AG04449 (cell line): ENCODE data around the gene USP13.

Source experiments
- CTCF ChIA-PET: fragments of 350-600 bp; formaldehyde crosslinking; extraction: SDS; loops from one replicate; lab custom pipeline; 2021; ENCODE audit warnings: antibody characterized with exemption; lab: Yijun Ruan, JAX
- POLR2A ChIA-PET: fragments of 400-600, 350-600 bp; formaldehyde crosslinking; extraction: SDS; loops from one replicate; lab custom pipeline; 2020; ENCODE audit warnings: antibody characterized with exemption, inconsistent platforms; lab: Yijun Ruan, JAX
- DNase-seq: peaks from one replicate; pipeline ENCODE4 v3.0.0-alpha.2; 2010; ENCODE audit warnings: low read depth, low spot score
- H3K4me3 ChIP-seq: 2 replicates; pipeline ENCODE4 v1.5.1; 2011; ENCODE audit warnings: low read depth, mild to moderate bottlenecking, control low read depth, low read length
- CTCF ChIP-seq: IDR thresholded peaks from one replicate; pipeline ENCODE4 v1.5.1; 2011; ENCODE audit warnings: mild to moderate bottlenecking, moderate library complexity, low read length, control low read depth, inconsistent platforms; ENCODE audit not compliant: insufficient read depth; ENCODE audit errors: missing control alignments

Gene USP13

GRCh38 chr3:179732661-179733348 is 80.0 kb downstream of the USP13 start:
- no peak for TF ChIP-seq CTCF
- no peak for DNase-seq
- POLR2A ChIA-PET = no interaction called here
- CTCF ChIA-PET = interaction anchor here (2.9 kb wide), 1 partner anchor 18 kb away, joined by 14 read pairs; no protein-coding TSS in a partner anchor
- no peak overlapping the region for H3K4me3 ChIP-seq

- ChIA-PET POLR2A (no interaction called here), CTCF (interaction anchor here (1.0 to 2.9 kb wide), 2 partner anchors 17 to 34 kb away, joined by 3 to 14 read pairs; no protein-coding TSS in a partner anchor)
- no peak for TF ChIP-seq CTCF
- H3K4me3 ChIP-seq = no peak overlapping the region
- no peak for DNase-seq
Observed at GRCh38 chr3:179733797-179734196, 81.0 kb downstream of the USP13 start.

GRCh38 chr3:179734497-179735281 is 81.8 kb downstream of the USP13 start:
- no peak for TF ChIP-seq CTCF
- CTCF ChIA-PET = interaction anchor here (1.0 to 2.9 kb wide), 2 partner anchors 16 to 33 kb away, joined by 3 to 14 read pairs; no protein-coding TSS in a partner anchor
- H3K4me3 ChIP-seq = no peak overlapping the region
- POLR2A ChIA-PET = no interaction called here
- DNase-seq = no peak

- TF ChIP-seq CTCF = no peak
- ChIA-PET POLR2A (no interaction called here), CTCF (interaction anchor here (2.9 kb wide), 1 partner anchor 15 kb away, joined by 14 read pairs; no protein-coding TSS in a partner anchor)
- no peak overlapping the region for H3K4me3 ChIP-seq
- DNase-seq = no peak
Observed at GRCh38 chr3:179735321-179735720, 82.5 kb downstream of the USP13 start.

GRCh38 chr3:179738998-179739397 is 86.2 kb downstream of the USP13 start:
- no peak for DNase-seq
- ChIA-PET CTCF (interaction anchor here (1.5 to 2.1 kb wide), 2 partner anchors 12 to 28 kb away, joined by 5 to 10 read pairs; no protein-coding TSS in a partner anchor), POLR2A (no interaction called here)
- no peak overlapping the region for H3K4me3 ChIP-seq
- no peak for TF ChIP-seq CTCF
